Gastrocnemius medialis (tissue), 4 donors: ENCODE measurements around the gene BCAP31. TPM values are rescaled to one million over a fixed set of nuclear protein-coding genes. Genes with fewer than 3 reads are reported as not detected.
"Not testable (repeated sequence)": the region's sequence is repeated elsewhere in the genome, so short reads cannot be mapped to it uniquely, and the experiment has no call there.

Experiments
- ATAC-seq, 2 donors: fragments of 150-250 bp; one replicate each; pipeline ENCODE4 v1.9.1; 2016
- DNase-seq, 2 donors: peaks; one replicate each; pipeline ENCODE4 v3.0.0-alpha.2; 2019
- H3K27ac ChIP-seq, 4 donors: fragments of 200-600 bp; sonication (generic); 1 replicate in 1 of 4; 2 replicates in 3 of 4; pipeline ENCODE4 v1.5.1; 2016 to 2018; ENCODE audit warnings: mild to moderate bottlenecking in 2 of 4, moderate library complexity in 1 of 4
- H3K27me3 ChIP-seq, 3 donors: fragments of 200-600 bp; sonication (generic) in 2 of 3; 1 replicate in 1 of 3; 2 replicates in 2 of 3; pipeline versions ENCODE4 v1.5.1 to v1.6.0; 2016 to 2019; ENCODE audit warnings: mild to moderate bottlenecking in 1 of 3, moderate library complexity in 1 of 3
- H3K36me3 ChIP-seq, 2 donors: fragments of 200-600 bp; sonication (generic) in 1 of 2; one replicate each; pipeline ENCODE4 v1.5.1; 2017 to 2018
- H3K4me1 ChIP-seq, 2 donors: fragments of 200-600 bp; sonication (generic) in 1 of 2; one replicate each; pipeline ENCODE4 v1.5.1; 2016 to 2017; ENCODE audit warnings: mild to moderate bottlenecking in 2 of 2
- H3K4me3 ChIP-seq, 4 donors: fragments of 200-600 bp; sonication (generic) in 3 of 4; 1 replicate in 1 of 4; 2 replicates in 3 of 4; pipeline ENCODE4 v1.5.1; 2016 to 2019; ENCODE audit warnings: mild to moderate bottlenecking in 2 of 4
- H3K9me3 ChIP-seq, 3 donors: fragments of 200-600 bp; sonication (generic) in 2 of 3; 1 replicate in 1 of 3; 2 replicates in 2 of 3; pipeline ENCODE4 v1.5.1; 2016 to 2019
- CTCF ChIP-seq, 5 experiments: fragments of 450-650 bp in 3 of 5; fragments of 200-600 bp in 2 of 5; sonication (generic) in 2 of 5; IDR thresholded peaks in 4 of 5; conservative IDR thresholded peaks in 1 of 5; 1 replicate in 4 of 5; 2 replicates in 1 of 5; pipeline ENCODE4 v1.5.1; 2016 to 2019; ENCODE audit warnings: antibody characterized with exemption in 5 of 5, mild to moderate bottlenecking in 3 of 5, moderate library complexity in 3 of 5
- POLR2A ChIP-seq, 2 donors: fragments of 450-650 bp; IDR thresholded peaks; one replicate each; pipeline ENCODE4 v1.6.1; 2017; ENCODE audit warnings: antibody characterized with exemption in 2 of 2, mild to moderate bottlenecking in 2 of 2, moderate library complexity in 2 of 2
- in situ Hi-C, 4 donors: fragments of 200-750 bp; cut with MboI; loops; one replicate each; pipeline versions ENCODE4 v1.15.0 to v1.8.0; 2017; ENCODE audit warnings: low sequenced_read_pairs in 4 of 4
- intact Hi-C: fragments of 100-400 bp; cut with DNase I; formaldehyde crosslinking; loops from one replicate; pipeline ENCODE4 v1.15.1; 2023; ENCODE audit warnings: low total_unique reads
- total RNA-seq, 4 donors: library from RNA; depleted of rRNA; stranded (reverse); fragments of >200 nt; gene quantifications; one replicate each; pipeline versions ENCODE4 v1.1.0 to v1.2.3, GENCODE V29; 2016

BCAP31 gene
- total RNA-seq, 4 donors from 2014 or later = 41.5 to 91.9 (median 48.3) TPM

- Histone ChIP-seq H3K27me3 (no peaks in the 10 kb centered on the region), H3K9me3 (no peaks in the 10 kb centered on the region), H3K4me1 (peaks cover 0 to 13% of the 10 kb centered on the region in 2 donors), H3K36me3 (no peaks in the 10 kb centered on the region), H3K4me3 (no peak overlapping the region), H3K27ac (no peak overlapping the region)
- no peak for DNase-seq
- no peak for TF ChIP-seq POLR2A (IDR thresholded peaks at IDR 0.05)
- no peak for TF ChIP-seq CTCF (IDR thresholded peaks at IDR 0.05 in 4 of 5, conservative IDR thresholded peaks at IDR 0.05 in 1 of 5)
- in situ Hi-C loops = no loop called here
- ATAC-seq = no peak
- intact Hi-C loops = loop anchor here (5.0 to 10.0 kb wide), 2 partner anchors 37 to 110 kb away; partner anchors contain the start of genes ABCD1, BCAP31, IDH3G and SSR4
These were observed 39.0 kb downstream of the BCAP31 start for GRCh38 chrX:153685156-153685536.

GRCh38 chrX:153684467-153685155, 39.6 kb downstream of the BCAP31 start:
- H3K4me3 ChIP-seq = no peak overlapping the region
- DNase-seq (no peak), ATAC-seq (no peak)
- H3K9me3 ChIP-seq = no peaks in the 10 kb centered on the region
- no peaks in the 10 kb centered on the region for H3K36me3 ChIP-seq
- no peak overlapping the region for H3K27ac ChIP-seq
- intact Hi-C loops = loop anchor here (5.0 to 10.0 kb wide), 2 partner anchors 38 to 110 kb away; partner anchors contain the start of genes ABCD1, BCAP31, IDH3G and SSR4
- no peaks in the 10 kb centered on the region for H3K27me3 ChIP-seq
- H3K4me1 ChIP-seq = peaks cover 0 to 8% of the 10 kb centered on the region in 2 donors
- no peak for TF ChIP-seq POLR2A (IDR thresholded peaks at IDR 0.05)
- TF ChIP-seq CTCF (IDR thresholded peaks at IDR 0.05 in 4 of 5, conservative IDR thresholded peaks at IDR 0.05 in 1 of 5) = no peak
- in situ Hi-C loops = no loop called here

GRCh38 chrX:153683486-153683885, 40.7 kb downstream of the BCAP31 start:
- H3K4me3 ChIP-seq, H3K4me1 ChIP-seq, in situ Hi-C loops, H3K9me3 ChIP-seq, H3K27me3 ChIP-seq, DNase-seq, H3K27ac ChIP-seq, H3K36me3 ChIP-seq, ATAC-seq: not testable (repeated sequence)
- intact Hi-C loops = loop anchor here (10.0 kb wide), 1 partner anchor 111 kb away; the partner anchor contains the start of genes IDH3G and SSR4

- intact Hi-C loops (loop anchor here (10.0 kb wide), 1 partner anchor 114 kb away; the partner anchor contains the start of genes IDH3G and SSR4), in situ Hi-C loops (no loop called here)
- ATAC-seq (peak in 1 of 2 donors; percentile 12), DNase-seq (no peak)
- Histone ChIP-seq H3K4me3 (no peak overlapping the region), H3K36me3 (no peaks in the 10 kb centered on the region), H3K4me1 (no peaks in the 10 kb centered on the region), H3K27me3 (no peaks in the 10 kb centered on the region), H3K27ac (no peak overlapping the region), H3K9me3 (no peaks in the 10 kb centered on the region)
- TF ChIP-seq POLR2A (IDR thresholded peaks at IDR 0.05) (no peak), CTCF (IDR thresholded peaks at IDR 0.05 in 4 of 5, conservative IDR thresholded peaks at IDR 0.05 in 1 of 5) (no peak)
These were observed 43.0 kb downstream of the BCAP31 start for GRCh38 chrX:153681175-153681574.

GRCh38 chrX:153674219-153674851, 49.9 kb downstream of the BCAP31 start:
- H3K4me1 ChIP-seq = no peaks in the 10 kb centered on the region
- no peak overlapping the region for H3K4me3 ChIP-seq
- TF ChIP-seq POLR2A (IDR thresholded peaks at IDR 0.05) (no peak), CTCF (IDR thresholded peaks at IDR 0.05 in 4 of 5, conservative IDR thresholded peaks at IDR 0.05 in 1 of 5) (no peak)
- in situ Hi-C loops = loop anchor here in 1 of 4 donors (25.0 kb wide), 1 partner anchor 712 kb away; no protein-coding TSS in a partner anchor
- intact Hi-C loops = no loop called here
- H3K36me3 ChIP-seq = no peaks in the 10 kb centered on the region
- no peak for DNase-seq
- no peaks in the 10 kb centered on the region for H3K9me3 ChIP-seq
- no peak for ATAC-seq
- H3K27ac ChIP-seq = no peak overlapping the region
- H3K27me3 ChIP-seq = peaks cover 0 to 12% (median 11%) of the 10 kb centered on the region in 3 donors
